Right atrium auricular region (tissue), 2 donors: Measurements from ENCODE around the gene NOD2. TPM values are rescaled to one million over a fixed set of nuclear protein-coding genes. Genes with fewer than 3 reads are reported as not detected.

ENCODE experiments used
- DNase-seq: peaks from one replicate; pipeline ENCODE4 v3.0.0-alpha.2; 2019; ENCODE audit warnings: low spot score
- H3K27ac ChIP-seq, 2 donors: fragments of 200-600 bp; sonication (generic); 1 replicate in 1 of 2; 2 replicates in 1 of 2; pipeline ENCODE4 v1.5.1; 2016 to 2019
- H3K27me3 ChIP-seq, 2 donors: fragments of 200-600 bp; sonication (generic); one replicate each; pipeline versions ENCODE4 v1.5.1 to v1.6.0; 2017 to 2019
- H3K36me3 ChIP-seq: fragments of 200-600 bp; sonication (generic); one replicate; pipeline ENCODE4 v1.5.1; 2016
- H3K4me1 ChIP-seq, 2 donors: fragments of 200-600 bp; sonication (generic); one replicate each; pipeline versions ENCODE4 v1.5.1 to v1.6.0; 2017 to 2019
- H3K4me3 ChIP-seq, 2 donors: fragments of 200-600 bp; sonication (generic); 1 replicate in 1 of 2; 2 replicates in 1 of 2; pipeline ENCODE4 v1.5.1; 2017 to 2019; ENCODE audit warnings: mild to moderate bottlenecking in 1 of 2, moderate library complexity in 1 of 2
- H3K9me3 ChIP-seq, 2 donors: fragments of 200-600 bp; sonication (generic); one replicate each; pipeline ENCODE4 v1.5.1; 2019
- total RNA-seq, 2 donors: library from RNA; depleted of rRNA; stranded (reverse); fragments of >200 nt; gene quantifications; one replicate each; pipeline ENCODE4 v1.1.0, GENCODE V29; 2016
- TF ChIP-seq, protein P1 (sequence below), 2 donors: fragments of 200-600 bp; sonication (generic); IDR thresholded peaks; one replicate each; pipeline ENCODE4 v1.5.1; 2019; ENCODE audit warnings: antibody characterized with exemption in 2 of 2

Gene NOD2
- total RNA-seq, 2 donors from 2014 or later, result 0.44 to 1.6 TPM

DNA sequence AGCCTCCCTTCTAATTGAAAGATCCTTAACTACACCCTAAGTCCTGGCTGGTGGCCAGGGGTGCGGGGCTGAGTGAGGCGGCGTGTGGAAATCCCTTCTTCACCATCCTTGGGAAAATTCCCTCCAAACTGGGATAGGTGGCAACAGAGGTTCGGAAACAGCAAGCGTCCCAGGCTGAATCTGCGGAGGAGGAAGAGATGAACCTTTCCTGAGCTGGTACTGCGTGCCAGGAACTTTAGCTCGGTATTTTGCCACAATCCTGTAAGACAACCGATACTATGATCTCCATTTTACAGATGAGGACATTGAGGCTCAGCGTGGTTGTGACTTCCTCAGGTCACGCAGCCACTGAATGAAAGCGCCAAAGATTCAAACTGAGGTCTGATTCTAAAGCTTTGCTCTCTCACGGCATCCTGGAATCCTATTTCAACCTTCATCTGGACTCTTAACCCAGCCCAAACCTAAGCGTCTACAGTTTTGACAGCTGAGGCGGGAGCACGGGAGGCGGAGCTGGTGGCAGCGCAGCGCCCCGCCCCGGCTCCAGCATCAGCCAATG lies 47.9 kb downstream of the NOD2 start:
- Histone ChIP-seq H3K9me3 (no peaks in the 10 kb centered on the region), H3K27me3 (no peaks in the 10 kb centered on the region), H3K4me3 (peak overlapping the region; percentile 29 to 53), H3K4me1 (peaks cover 0 to 25% of the 10 kb centered on the region in 2 donors), H3K36me3 (no peaks in the 10 kb centered on the region), H3K27ac (peak overlapping the region; percentile 72 to 77)
- TF ChIP-seq, protein P1, sequence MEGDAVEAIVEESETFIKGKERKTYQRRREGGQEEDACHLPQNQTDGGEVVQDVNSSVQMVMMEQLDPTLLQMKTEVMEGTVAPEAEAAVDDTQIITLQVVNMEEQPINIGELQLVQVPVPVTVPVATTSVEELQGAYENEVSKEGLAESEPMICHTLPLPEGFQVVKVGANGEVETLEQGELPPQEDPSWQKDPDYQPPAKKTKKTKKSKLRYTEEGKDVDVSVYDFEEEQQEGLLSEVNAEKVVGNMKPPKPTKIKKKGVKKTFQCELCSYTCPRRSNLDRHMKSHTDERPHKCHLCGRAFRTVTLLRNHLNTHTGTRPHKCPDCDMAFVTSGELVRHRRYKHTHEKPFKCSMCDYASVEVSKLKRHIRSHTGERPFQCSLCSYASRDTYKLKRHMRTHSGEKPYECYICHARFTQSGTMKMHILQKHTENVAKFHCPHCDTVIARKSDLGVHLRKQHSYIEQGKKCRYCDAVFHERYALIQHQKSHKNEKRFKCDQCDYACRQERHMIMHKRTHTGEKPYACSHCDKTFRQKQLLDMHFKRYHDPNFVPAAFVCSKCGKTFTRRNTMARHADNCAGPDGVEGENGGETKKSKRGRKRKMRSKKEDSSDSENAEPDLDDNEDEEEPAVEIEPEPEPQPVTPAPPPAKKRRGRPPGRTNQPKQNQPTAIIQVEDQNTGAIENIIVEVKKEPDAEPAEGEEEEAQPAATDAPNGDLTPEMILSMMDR (IDR thresholded peaks at IDR 0.05), result no peak
- no peak for DNase-seq

DNA sequence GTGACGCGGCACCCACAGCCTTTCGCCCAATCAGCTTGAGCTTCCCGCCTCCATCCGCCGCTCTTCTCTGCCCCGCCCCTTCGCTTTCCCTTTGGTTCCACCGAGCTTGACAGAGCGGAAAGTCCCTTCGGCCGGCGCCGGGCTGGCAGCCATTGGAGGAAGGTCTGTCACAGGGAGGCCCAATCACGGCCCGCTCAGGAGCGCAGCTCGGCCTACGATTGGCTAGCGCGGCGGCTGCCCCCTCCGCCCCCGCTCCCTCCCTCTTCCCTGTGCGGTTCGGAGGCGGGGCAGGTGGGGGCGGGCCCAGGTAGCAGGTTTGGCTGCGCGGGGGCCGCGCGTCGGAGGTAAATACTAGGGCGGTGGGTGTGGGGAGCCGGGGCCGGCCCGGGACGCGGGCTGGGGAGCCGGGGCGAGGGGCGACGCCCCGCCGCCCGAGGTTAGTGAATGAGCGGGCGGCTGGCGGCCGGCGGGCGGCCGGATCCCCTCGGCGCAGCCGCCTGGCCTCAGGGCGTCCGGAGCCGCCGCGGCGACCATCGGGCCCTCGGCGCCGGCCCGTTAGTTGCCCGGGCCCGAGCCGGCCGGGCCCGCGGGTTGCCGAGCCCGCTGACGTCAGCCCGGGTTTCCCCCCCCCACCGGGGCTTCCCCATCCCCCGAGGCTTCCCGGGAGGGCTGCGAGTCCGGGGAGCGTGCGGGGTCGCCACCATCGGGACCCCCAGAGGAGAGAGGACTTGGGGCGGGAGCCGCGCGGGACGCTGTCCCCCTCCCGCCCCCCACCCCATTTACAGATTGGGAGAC lies 48.6 kb downstream of the NOD2 start, which contains the start of gene CYLD:
TSS of gene CYLD (plus strand) at position 306 of the 795 bp plus-strand sequence. CDS start 7,613 bp downstream, outside the sequence.
- TF ChIP-seq, protein P1 (IDR thresholded peaks at IDR 0.05), result no peak
- no peaks in the 10 kb centered on the region for H3K9me3 ChIP-seq
- H3K4me3 ChIP-seq, result peak within 1 kb of the TSS; percentile 93
- no peaks in the 10 kb centered on the region for H3K27me3 ChIP-seq
- peak within 1 kb of the TSS; percentile 77 to 91 for H3K27ac ChIP-seq
- H3K36me3 ChIP-seq, result no peaks in the 10 kb centered on the region
- peaks cover 0 to 25% of the 10 kb centered on the region in 2 donors for H3K4me1 ChIP-seq
- DNase-seq, result peak; percentile 100

DNA sequence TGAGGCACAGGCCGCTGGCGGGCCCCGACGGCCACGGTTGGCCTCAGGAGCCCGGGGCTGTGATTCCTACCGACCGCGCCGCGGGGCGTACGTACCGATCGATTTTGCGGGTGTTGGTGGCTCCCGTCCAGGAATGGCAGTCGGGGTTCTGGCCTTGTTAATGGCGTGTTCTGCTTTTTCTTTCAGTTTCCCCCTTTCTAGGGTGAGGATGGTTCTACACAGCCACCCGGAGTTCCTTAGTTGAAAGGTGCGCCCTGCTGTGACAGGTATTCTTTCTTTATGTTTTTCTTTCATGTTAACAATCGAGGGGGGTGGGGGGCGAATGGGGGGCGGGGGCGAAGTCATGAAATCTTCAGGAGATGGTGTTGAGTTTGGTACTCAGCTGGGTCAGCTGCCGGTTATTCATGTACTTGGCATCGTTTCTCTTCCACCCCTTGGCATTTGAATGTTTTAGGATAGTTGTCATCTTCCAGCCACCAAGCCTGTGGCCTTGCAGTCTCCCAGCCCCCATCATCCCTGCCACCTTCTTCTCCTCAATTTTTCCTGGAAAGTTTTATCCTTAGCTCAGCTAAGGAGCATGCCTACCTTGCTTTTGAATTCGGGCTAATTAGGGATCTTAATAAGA lies 49.3 kb downstream of the NOD2 start:
- Histone ChIP-seq H3K9me3 (no peaks in the 10 kb centered on the region), H3K4me3 (peak overlapping the region; percentile 93), H3K27ac (peak overlapping the region; percentile 75 to 91), H3K4me1 (peaks cover 0 to 25% of the 10 kb centered on the region in 2 donors), H3K36me3 (no peaks in the 10 kb centered on the region), H3K27me3 (no peaks in the 10 kb centered on the region)
- no peak for DNase-seq
- TF ChIP-seq, protein P1 (IDR thresholded peaks at IDR 0.05), result no peak

DNA sequence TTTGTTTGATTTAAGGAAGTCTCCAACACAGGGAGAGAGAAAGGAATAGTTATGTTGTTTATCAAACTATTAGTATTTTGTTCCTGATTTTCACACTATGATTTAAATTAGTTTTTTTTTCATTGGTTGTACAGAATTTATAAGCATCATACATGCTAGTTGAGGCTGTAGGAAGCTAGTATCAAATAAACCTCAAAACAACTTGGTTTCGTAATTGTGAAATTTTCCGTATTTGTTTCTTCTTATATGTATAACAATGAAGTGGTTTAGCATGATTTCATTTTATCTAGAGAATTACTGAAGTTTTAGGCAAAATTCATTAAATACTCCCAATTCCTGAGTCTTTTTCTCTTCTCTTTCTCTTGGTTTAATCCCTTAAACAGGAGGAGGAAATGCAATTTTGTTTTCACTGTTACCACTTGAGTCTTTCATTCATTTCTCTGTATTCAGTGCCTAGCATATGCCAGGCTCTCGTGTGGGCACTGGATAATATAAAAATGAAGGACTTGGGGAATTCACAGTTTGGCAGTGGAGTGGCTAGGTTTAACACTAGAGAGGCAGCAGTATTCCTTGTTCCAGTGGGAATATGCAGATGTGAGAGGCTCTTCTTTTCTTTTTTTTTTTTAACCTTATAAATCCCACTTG lies 50.3 kb downstream of the NOD2 start:
- Histone ChIP-seq H3K27me3 (no peaks in the 10 kb centered on the region), H3K4me1 (peaks cover 0 to 25% of the 10 kb centered on the region in 2 donors), H3K36me3 (no peaks in the 10 kb centered on the region), H3K9me3 (no peaks in the 10 kb centered on the region), H3K4me3 (no peak overlapping the region), H3K27ac (peak overlapping the region; percentile 75 to 91)
- TF ChIP-seq, protein P1 (IDR thresholded peaks at IDR 0.05), result no peak
- DNase-seq, result no peak

DNA sequence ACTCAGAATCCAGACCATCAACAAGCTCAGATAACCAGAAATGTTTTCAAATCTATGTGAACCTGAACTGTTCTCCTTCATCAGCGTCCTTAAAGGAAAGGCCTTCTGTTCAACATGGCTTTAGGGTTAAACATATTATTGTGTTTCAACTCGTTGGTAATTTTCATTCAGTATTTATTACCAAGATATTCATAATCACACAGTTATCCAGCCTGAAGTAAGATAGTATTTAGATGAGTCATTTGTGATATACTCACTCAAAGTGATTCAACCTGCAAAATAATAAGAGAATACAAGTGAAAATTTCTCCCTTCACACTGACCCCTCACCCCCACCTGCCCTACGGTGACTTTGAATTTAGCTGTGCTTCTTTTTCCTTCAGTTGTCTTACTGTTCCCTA lies 51.5 kb downstream of the NOD2 start:
- no peak overlapping the region for H3K27ac ChIP-seq
- DNase-seq, result no peak
- H3K9me3 ChIP-seq, result no peaks in the 10 kb centered on the region
- H3K36me3 ChIP-seq, result no peaks in the 10 kb centered on the region
- no peaks in the 10 kb centered on the region for H3K27me3 ChIP-seq
- H3K4me1 ChIP-seq, result peaks cover 0 to 25% of the 10 kb centered on the region in 2 donors
- no peak overlapping the region for H3K4me3 ChIP-seq
- TF ChIP-seq, protein P1 (IDR thresholded peaks at IDR 0.05), result no peak
